IPS-NIHi11 (cell line): ENCODE measurements around the gene ABLIM1.

Source experiments
- DNase-seq: peaks from one replicate; pipeline ENCODE4 v3.0.0; 2012; ENCODE audit warnings: mixed read lengths, low spot score

ABLIM1 gene

GRCh38 chr10:114576716-114577115 lies 81.4 kb downstream of the ABLIM1 start:
- no peak for DNase-seq

- DNase-seq, result no peak
Observed at GRCh38 chr10:114576132-114576487, 82.0 kb downstream of the ABLIM1 start.

- DNase-seq, result no peak
Observed at GRCh38 chr10:114575417-114576131, 82.5 kb downstream of the ABLIM1 start.

GRCh38 chr10:114573330-114574045 lies 84.6 kb downstream of the ABLIM1 start:
- DNase-seq, result no peak

- no peak for DNase-seq
Observed at GRCh38 chr10:114571316-114571999, 86.6 kb downstream of the ABLIM1 start.

GRCh38 chr10:114566064-114566463 lies 92.0 kb downstream of the ABLIM1 start:
- DNase-seq, result no peak

GRCh38 chr10:114565066-114565465 lies 93.0 kb downstream of the ABLIM1 start:
- no peak for DNase-seq

- no peak for DNase-seq
Observed at GRCh38 chr10:114561008-114561523, 97.0 kb downstream of the ABLIM1 start.

GRCh38 chr10:114560144-114560543 lies 97.9 kb downstream of the ABLIM1 start:
- no peak for DNase-seq

GRCh38 chr10:114559636-114560035 lies 98.4 kb downstream of the ABLIM1 start:
- DNase-seq, result no peak

GRCh38 chr10:114557854-114558253 lies 100.2 kb downstream of the ABLIM1 start:
- DNase-seq, result no peak

- DNase-seq, result no peak
Observed at GRCh38 chr10:114556236-114557122, 101.6 kb downstream of the ABLIM1 start.

GRCh38 chr10:114553436-114553835 lies 104.6 kb downstream of the ABLIM1 start:
- DNase-seq, result no peak

- DNase-seq, result no peak
Observed at GRCh38 chr10:114552050-114552449, 106.0 kb downstream of the ABLIM1 start.

GRCh38 chr10:114551636-114551972 lies 106.5 kb downstream of the ABLIM1 start:
- no peak for DNase-seq

GRCh38 chr10:114550756-114551635 lies 107.1 kb downstream of the ABLIM1 start:
- no peak for DNase-seq

GRCh38 chr10:114548662-114549061 lies 109.4 kb downstream of the ABLIM1 start:
- peak; percentile 56 for DNase-seq

- DNase-seq, result no peak
Observed at GRCh38 chr10:114547514-114547913, 110.6 kb downstream of the ABLIM1 start.

- no peak for DNase-seq
Observed at GRCh38 chr10:114547056-114547455, 111.0 kb downstream of the ABLIM1 start.

GRCh38 chr10:114545819-114546218 lies 112.3 kb downstream of the ABLIM1 start:
- DNase-seq, result no peak

GRCh38 chr10:114545071-114545470 lies 113.0 kb downstream of the ABLIM1 start:
- DNase-seq, result no peak
